SK-N-SH (cell line): ENCODE data around the gene AGPAT3. TPM values are rescaled to one million over a fixed set of nuclear protein-coding genes. Genes with fewer than 3 reads are reported as not detected.

ENCODE experiments used
- CTCF ChIA-PET: fragments of 300-600, 350-600 bp; formaldehyde crosslinking; extraction: SDS; loops from one replicate; lab custom pipeline; 2021; lab: Yijun Ruan, JAX
- POLR2A ChIA-PET: fragments of 350-600 bp; sonication (Branson Sonifier 250); formaldehyde crosslinking; extraction: SDS; loops from one replicate; lab custom pipeline; 2020; ENCODE audit warnings: antibody characterized with exemption, inconsistent platforms; lab: Yijun Ruan, JAX
- DNase-seq: peaks from one replicate; pipeline ENCODE4 v3.0.0; 2012
- H2AFZ ChIP-seq: fragments of 200-600 bp; sonication (generic); 2 replicates; pipeline ENCODE4 v1.8.1; 2016; ENCODE audit warnings: antibody characterized with exemption, mild to moderate bottlenecking, low read depth
- H3F3A ChIP-seq: fragments of 200-600 bp; sonication (generic); replicated peaks from 2 replicates; pipeline ENCODE3; 2016; ENCODE audit warnings: antibody characterized with exemption, mild to moderate bottlenecking; ENCODE audit not compliant: insufficient read depth
- H3K27ac ChIP-seq, 2 experiments: fragments of 200-500 bp in 1 of 2; fragments of 200-600 bp in 1 of 2; sonication (Bioruptor generic) in 1 of 2; sonication (generic), shearing (Covaris generic) in 1 of 2; 2 replicates each; pipeline versions ENCODE4 v1.5.1 to v1.6.1; 2014 to 2016; ENCODE audit warnings: low read depth in 2 of 2, inconsistent platforms in 1 of 2, low read length in 1 of 2, mild to moderate bottlenecking in 1 of 2, mixed read lengths in 1 of 2
- H3K27me3 ChIP-seq: fragments of 200-600 bp; sonication (generic), shearing (Covaris generic); 2 replicates; pipeline ENCODE4 v1.6.1; 2016; ENCODE audit warnings: mixed run types; ENCODE audit not compliant: insufficient read depth
- H3K36me3 ChIP-seq, 2 experiments: fragments of 200-500 bp in 1 of 2; fragments of 200-600 bp in 1 of 2; sonication (Bioruptor generic) in 1 of 2; sonication (generic) in 1 of 2; replicated peaks in 1 of 2; 2 replicates each; pipeline versions ENCODE3 to v1.5.1; 2014 to 2016; ENCODE audit warnings: low read length in 1 of 2, mild to moderate bottlenecking in 1 of 2; ENCODE audit not compliant: insufficient read depth in 2 of 2, control insufficient read depth in 1 of 2
- H3K4me1 ChIP-seq, 2 experiments: fragments of 200-500 bp in 1 of 2; fragments of 200-600 bp in 1 of 2; sonication (Bioruptor generic) in 1 of 2; sonication (generic), shearing (Covaris generic) in 1 of 2; 2 replicates each; pipeline versions ENCODE4 v1.5.1 to v1.6.1; 2014 to 2016; ENCODE audit warnings: low read depth in 1 of 2, low read length in 1 of 2, mixed run types in 1 of 2; ENCODE audit not compliant: insufficient read depth in 2 of 2, control insufficient read depth in 1 of 2
- H3K4me2 ChIP-seq: fragments of 200-600 bp; sonication (generic), shearing (Covaris generic); 2 replicates; pipeline ENCODE4 v1.6.1; 2017; ENCODE audit warnings: mixed run types
- H3K4me3 ChIP-seq, 2 experiments: fragments of 200-500 bp in 1 of 2; fragments of 200-600 bp in 1 of 2; sonication (Bioruptor generic) in 1 of 2; sonication (generic), shearing (Covaris generic) in 1 of 2; 2 replicates each; pipeline versions ENCODE4 v1.5.1 to v1.8.1; 2014 to 2016; ENCODE audit warnings: low read depth in 2 of 2, inconsistent platforms in 1 of 2, low read length in 1 of 2, mild to moderate bottlenecking in 1 of 2, mixed read lengths in 1 of 2, moderate library complexity in 1 of 2
- H3K79me2 ChIP-seq: fragments of 200-600 bp; sonication (generic); 2 replicates; pipeline ENCODE4 v1.8.1; 2017; ENCODE audit warnings: mild to moderate bottlenecking; ENCODE audit not compliant: insufficient read depth
- H3K9ac ChIP-seq: fragments of 200-600 bp; sonication (generic); 2 replicates; pipeline ENCODE4 v1.6.1; 2017; ENCODE audit warnings: mixed run types
- H3K9me2 ChIP-seq: fragments of 200-600 bp; sonication (generic); 2 replicates; pipeline ENCODE4 v1.6.1; 2017; ENCODE audit warnings: mixed run types
- H3K9me3 ChIP-seq: fragments of 200-600 bp; sonication (generic); 2 replicates; pipeline ENCODE4 v1.6.1; 2017; ENCODE audit warnings: mixed run types, mild to moderate bottlenecking, moderate library complexity
- H4K20me1 ChIP-seq: fragments of 200-600 bp; sonication (generic); 2 replicates; pipeline ENCODE4 v1.6.1; 2017; ENCODE audit warnings: mild to moderate bottlenecking, mixed run types; ENCODE audit not compliant: insufficient read depth
- CHD2 ChIP-seq: fragments of 150-350 bp; IDR thresholded peaks from 2 replicates; pipeline ENCODE4 v1.6.1; 2018; ENCODE audit warnings: low read length; ENCODE audit not compliant: partially characterized antibody
- ELF1 ChIP-seq: IDR thresholded peaks from 2 replicates; pipeline ENCODE4 v1.4.0; 2012
- EP300 ChIP-seq, 2 experiments: IDR thresholded peaks; 2 replicates each; pipeline versions ENCODE4 v1.4.0 to v1.6.1; 2012; ENCODE audit warnings: borderline replicate concordance in 1 of 2, low read depth in 1 of 2, low read length in 1 of 2
- EZH2phosphoT487 ChIP-seq: fragments of 200-600 bp; sonication (generic); IDR thresholded peaks from 2 replicates; pipeline ENCODE4 v1.6.1; 2017; ENCODE audit warnings: low read depth, mixed run types, mild to moderate bottlenecking, antibody characterized with exemption, moderate library complexity, borderline replicate concordance
- FOSL2 ChIP-seq: IDR thresholded peaks from 2 replicates; pipeline ENCODE4 v1.4.0; 2012; ENCODE audit warnings: low read depth, mild to moderate bottlenecking, moderate library complexity, borderline replicate concordance
- FOXJ3 ChIP-seq: sonication (generic); formaldehyde crosslinking; IDR thresholded peaks from 2 replicates; pipeline ENCODE4 v1.5.1; 2020; ENCODE audit warnings: mild to moderate bottlenecking, missing genetic modification reagents
- FOXM1 ChIP-seq: IDR thresholded peaks from 2 replicates; pipeline ENCODE4 v1.4.0; 2012; ENCODE audit warnings: low read depth, mild to moderate bottlenecking
- GABPA ChIP-seq: IDR thresholded peaks from 2 replicates; pipeline ENCODE4 v1.4.0; 2012; ENCODE audit warnings: low read depth, mild to moderate bottlenecking
- JUND ChIP-seq: IDR thresholded peaks from 2 replicates; pipeline ENCODE4 v1.4.0; 2012
- MEF2A ChIP-seq: IDR thresholded peaks from 2 replicates; pipeline ENCODE4 v1.4.0; 2012; ENCODE audit warnings: low read depth, borderline replicate concordance
- MXI1 ChIP-seq: IDR thresholded peaks from 2 replicates; pipeline ENCODE4 v1.6.1; 2012; ENCODE audit warnings: mild to moderate bottlenecking, low read depth, low read length, improper control_type of control experiment
- NRF1 ChIP-seq: IDR thresholded peaks from 2 replicates; pipeline ENCODE4 v1.6.1; 2012; ENCODE audit warnings: low read depth, mild to moderate bottlenecking, low read length
- POLR2AphosphoS5 ChIP-seq: IDR thresholded peaks from 2 replicates; pipeline ENCODE4 v1.6.1; 2012; ENCODE audit warnings: low read depth, low read length
- RCOR1 ChIP-seq: fragments of 150-350 bp; IDR thresholded peaks from 2 replicates; pipeline ENCODE4 v1.6.1; 2017; ENCODE audit warnings: antibody characterized with exemption, low read length
- RXRA ChIP-seq: IDR thresholded peaks from 2 replicates; pipeline ENCODE4 v1.4.0; 2012; ENCODE audit warnings: low read depth, mild to moderate bottlenecking, borderline replicate concordance
- TAF1 ChIP-seq: IDR thresholded peaks from 2 replicates; pipeline ENCODE4 v1.6.1; 2012; ENCODE audit warnings: low read depth, mild to moderate bottlenecking, low read length, moderate library complexity, borderline replicate concordance
- YY1 ChIP-seq: IDR thresholded peaks from 2 replicates; pipeline ENCODE4 v1.4.0; 2012; ENCODE audit warnings: low read depth, mild to moderate bottlenecking
- WGBS: methylation state at CpG from one replicate; pipeline ENCODE4 v1.1.6; 2017; ENCODE audit warnings: low lambda C conversion rate; 5-methylcytosine and 5-hydroxymethylcytosine counted together
- polyA plus RNA-seq, 3 experiments: library from polyadenylated mRNA; depleted of rRNA; stranded (reverse); fragments of >200 nt; gene quantifications; 2 replicates each; pipeline ENCODE4 v1.2.3, GENCODE V29; 2012
- TF ChIP-seq, protein P1 (sequence below): IDR thresholded peaks from 2 replicates; pipeline ENCODE4 v1.4.0; 2012; ENCODE audit warnings: low read depth, borderline replicate concordance
- TF ChIP-seq, protein P2 (sequence below): fragments of 150-350 bp; IDR thresholded peaks from 2 replicates; pipeline ENCODE4 v1.6.1; 2017; ENCODE audit warnings: antibody characterized with exemption, low read length, low read depth, borderline replicate concordance
- TF ChIP-seq, protein P3 (sequence below): fragments of 200-600 bp; sonication (generic); IDR thresholded peaks from 2 replicates; pipeline ENCODE4 v1.6.1; 2017; ENCODE audit warnings: antibody characterized with exemption, mild to moderate bottlenecking, moderate library complexity

Gene AGPAT3
- polyA plus RNA-seq, 1 of the 3 experiments (the other 2 are of a cell fraction): 35.3 TPM

DNA sequence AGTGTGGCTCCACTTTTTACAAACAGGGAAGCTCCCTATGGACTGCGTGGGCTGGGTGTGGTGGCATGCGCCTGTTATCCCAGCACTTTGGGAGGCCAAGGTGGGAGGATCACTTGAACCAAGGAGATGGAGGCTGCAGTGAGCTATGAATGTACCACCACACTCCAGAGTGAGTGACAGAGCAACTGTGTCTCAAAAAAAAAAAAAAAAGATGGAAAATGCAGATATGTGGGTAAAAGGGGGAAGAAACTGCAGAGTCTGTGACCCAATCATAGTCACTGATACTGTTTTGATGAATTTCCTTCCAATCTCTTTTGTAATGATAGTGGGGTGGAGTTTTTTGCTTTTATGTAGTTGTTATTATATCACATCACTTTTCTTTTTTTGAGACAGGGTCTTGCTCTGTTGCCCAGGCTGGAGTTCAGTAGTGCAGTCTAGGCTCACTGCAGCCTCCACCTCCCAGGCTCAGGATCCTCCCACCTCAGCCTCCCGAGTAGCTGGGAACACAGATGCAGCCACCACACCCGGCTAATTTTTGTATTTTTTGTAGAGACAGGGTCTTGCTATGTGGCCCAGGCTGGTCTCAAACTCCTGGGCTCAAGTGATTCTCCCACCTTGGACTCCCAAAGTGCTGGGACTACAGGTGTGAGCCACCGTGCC lies 138.4 kb downstream of the AGPAT3 start:
- Histone ChIP-seq H3K9me2 (no peaks in the 10 kb centered on the region), H2AFZ (no peak overlapping the region), H3K4me3 (no peak overlapping the region), H4K20me1 (no peaks in the 10 kb centered on the region), H3K27me3 (no peaks in the 10 kb centered on the region), H3K9me3 (no peaks in the 10 kb centered on the region), H3K9ac (no peak overlapping the region), H3K36me3 (no peaks in the 10 kb centered on the region), H3K4me1 (peaks cover 2 to 10% of the 10 kb centered on the region in 2 experiments; a peak in 3 of 4 replicates), H3K27ac (no peak overlapping the region), H3K4me2 (no peak overlapping the region), H3F3A (peaks cover 24% of the 10 kb centered on the region)
- ChIA-PET POLR2A (no interaction called here), CTCF (interaction anchor here (1.2 to 3.0 kb wide), 2 partner anchors 8 to 27 kb away, joined by 3 to 11 read pairs; partner anchors contain the start of gene TRAPPC10)
- DNase-seq: no peak
- WGBS: 74% methylated on average over 5 of the region's 5 CpGs
- no peak for TF ChIP-seq RCOR1
- TF ChIP-seq MXI1: no peak
- TF ChIP-seq GABPA: no peak
- TF ChIP-seq, protein P1, sequence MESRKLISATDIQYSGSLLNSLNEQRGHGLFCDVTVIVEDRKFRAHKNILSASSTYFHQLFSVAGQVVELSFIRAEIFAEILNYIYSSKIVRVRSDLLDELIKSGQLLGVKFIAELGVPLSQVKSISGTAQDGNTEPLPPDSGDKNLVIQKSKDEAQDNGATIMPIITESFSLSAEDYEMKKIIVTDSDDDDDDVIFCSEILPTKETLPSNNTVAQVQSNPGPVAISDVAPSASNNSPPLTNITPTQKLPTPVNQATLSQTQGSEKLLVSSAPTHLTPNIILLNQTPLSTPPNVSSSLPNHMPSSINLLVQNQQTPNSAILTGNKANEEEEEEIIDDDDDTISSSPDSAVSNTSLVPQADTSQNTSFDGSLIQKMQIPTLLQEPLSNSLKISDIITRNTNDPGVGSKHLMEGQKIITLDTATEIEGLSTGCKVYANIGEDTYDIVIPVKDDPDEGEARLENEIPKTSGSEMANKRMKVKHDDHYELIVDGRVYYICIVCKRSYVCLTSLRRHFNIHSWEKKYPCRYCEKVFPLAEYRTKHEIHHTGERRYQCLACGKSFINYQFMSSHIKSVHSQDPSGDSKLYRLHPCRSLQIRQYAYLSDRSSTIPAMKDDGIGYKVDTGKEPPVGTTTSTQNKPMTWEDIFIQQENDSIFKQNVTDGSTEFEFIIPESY: no peak
- TF ChIP-seq, protein P2, sequence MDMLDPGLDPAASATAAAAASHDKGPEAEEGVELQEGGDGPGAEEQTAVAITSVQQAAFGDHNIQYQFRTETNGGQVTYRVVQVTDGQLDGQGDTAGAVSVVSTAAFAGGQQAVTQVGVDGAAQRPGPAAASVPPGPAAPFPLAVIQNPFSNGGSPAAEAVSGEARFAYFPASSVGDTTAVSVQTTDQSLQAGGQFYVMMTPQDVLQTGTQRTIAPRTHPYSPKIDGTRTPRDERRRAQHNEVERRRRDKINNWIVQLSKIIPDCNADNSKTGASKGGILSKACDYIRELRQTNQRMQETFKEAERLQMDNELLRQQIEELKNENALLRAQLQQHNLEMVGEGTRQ: no peak
- no peak for TF ChIP-seq EZH2phosphoT487
- TF ChIP-seq FOXJ3: no peak
- no peak for TF ChIP-seq POLR2AphosphoS5
- TF ChIP-seq JUND: no peak
- TF ChIP-seq ELF1: no peak
- no peak for TF ChIP-seq YY1
- no peak for TF ChIP-seq MEF2A
- no peak for TF ChIP-seq RXRA
- TF ChIP-seq FOSL2: no peak
- no peak for TF ChIP-seq EP300 (IDR thresholded peaks at IDR 0.05; ENCODE audit: borderline replicate concordance in 1 of 2, low read depth in 1 of 2, low read length in 1 of 2)
- TF ChIP-seq FOXM1: no peak
- TF ChIP-seq NRF1: no peak
- TF ChIP-seq TAF1: no peak
- TF ChIP-seq, protein P3, sequence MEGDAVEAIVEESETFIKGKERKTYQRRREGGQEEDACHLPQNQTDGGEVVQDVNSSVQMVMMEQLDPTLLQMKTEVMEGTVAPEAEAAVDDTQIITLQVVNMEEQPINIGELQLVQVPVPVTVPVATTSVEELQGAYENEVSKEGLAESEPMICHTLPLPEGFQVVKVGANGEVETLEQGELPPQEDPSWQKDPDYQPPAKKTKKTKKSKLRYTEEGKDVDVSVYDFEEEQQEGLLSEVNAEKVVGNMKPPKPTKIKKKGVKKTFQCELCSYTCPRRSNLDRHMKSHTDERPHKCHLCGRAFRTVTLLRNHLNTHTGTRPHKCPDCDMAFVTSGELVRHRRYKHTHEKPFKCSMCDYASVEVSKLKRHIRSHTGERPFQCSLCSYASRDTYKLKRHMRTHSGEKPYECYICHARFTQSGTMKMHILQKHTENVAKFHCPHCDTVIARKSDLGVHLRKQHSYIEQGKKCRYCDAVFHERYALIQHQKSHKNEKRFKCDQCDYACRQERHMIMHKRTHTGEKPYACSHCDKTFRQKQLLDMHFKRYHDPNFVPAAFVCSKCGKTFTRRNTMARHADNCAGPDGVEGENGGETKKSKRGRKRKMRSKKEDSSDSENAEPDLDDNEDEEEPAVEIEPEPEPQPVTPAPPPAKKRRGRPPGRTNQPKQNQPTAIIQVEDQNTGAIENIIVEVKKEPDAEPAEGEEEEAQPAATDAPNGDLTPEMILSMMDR: no peak
- no peak for TF ChIP-seq CHD2
- TF ChIP-seq, all 33 proteins: peak for 0
- no peaks in the 10 kb centered on the region for H3K79me2 ChIP-seq
